Measurements from ENCODE around the gene ITGBL1.
"Not testable (repeated sequence)": the region's sequence is repeated elsewhere in the genome, so short reads cannot be mapped to it uniquely, and the experiment has no call there.

Gene ITGBL1

GRCh38 chr13:101536079-101536478 lies 83.6 kb downstream of the ITGBL1 start:
- Mint-ChIP-seq H3K36me3 (ENCODE audit: low read depth) (no peaks in the 10 kb centered on the region), H3K4me1 (no peaks in the 10 kb centered on the region)

GRCh38 chr13:101544544-101544943 lies 92.1 kb downstream of the ITGBL1 start:
- H3K9me3 Mint-ChIP-seq: peaks cover 28% of the 10 kb centered on the region

More at GRCh38 chr13:101536079-101536478, 83.6 kb downstream of the ITGBL1 start:
- H3K27ac Mint-ChIP-seq: no peak overlapping the region
- H3K4me3 Mint-ChIP-seq: no peak overlapping the region
- H3K27me3 Mint-ChIP-seq (ENCODE audit: low read depth, poor library complexity): no peaks in the 10 kb centered on the region
- DNase-seq: no peak
- H3K9me3 Mint-ChIP-seq: peaks cover 5% of the 10 kb centered on the region
- TF ChIP-seq CTCF (IDR thresholded peaks at IDR 0.05): no peak

GRCh38 chr13:101544979-101545378 lies 92.5 kb downstream of the ITGBL1 start:
- Mint-ChIP-seq H3K4me3 (no peak overlapping the region), H3K36me3 (ENCODE audit: low read depth) (no peaks in the 10 kb centered on the region), H3K9me3 (peaks cover 28% of the 10 kb centered on the region), H3K27me3 (ENCODE audit: low read depth, poor library complexity) (no peaks in the 10 kb centered on the region), H3K27ac (no peak overlapping the region), H3K4me1 (peaks cover 4% of the 10 kb centered on the region)
- DNase-seq: no peak
- TF ChIP-seq CTCF (IDR thresholded peaks at IDR 0.05): no peak

More at GRCh38 chr13:101544544-101544943, 92.1 kb downstream of the ITGBL1 start:
- H3K36me3 Mint-ChIP-seq (ENCODE audit: low read depth); H3K4me1 Mint-ChIP-seq; H3K4me3 Mint-ChIP-seq; H3K27me3 Mint-ChIP-seq (ENCODE audit: low read depth, poor library complexity); H3K27ac Mint-ChIP-seq; DNase-seq: not testable (repeated sequence)

- DNase-seq: no peak
- TF ChIP-seq CTCF (IDR thresholded peaks at IDR 0.05): no peak
- Mint-ChIP-seq H3K27ac (no peak overlapping the region), H3K4me1 (peaks cover 9% of the 10 kb centered on the region), H3K27me3 (ENCODE audit: low read depth, poor library complexity) (no peaks in the 10 kb centered on the region), H3K4me3 (no peak overlapping the region), H3K9me3 (peaks cover 25% of the 10 kb centered on the region), H3K36me3 (ENCODE audit: low read depth) (no peaks in the 10 kb centered on the region)
Measured at GRCh38 chr13:101545521-101545920, 93.0 kb downstream of the ITGBL1 start.

- Mint-ChIP-seq H3K27me3 (ENCODE audit: low read depth, poor library complexity) (no peaks in the 10 kb centered on the region), H3K36me3 (ENCODE audit: low read depth) (no peaks in the 10 kb centered on the region), H3K27ac (no peak overlapping the region), H3K4me3 (no peak overlapping the region), H3K9me3 (no peaks in the 10 kb centered on the region), H3K4me1 (peaks cover 36% of the 10 kb centered on the region)
- no peak for TF ChIP-seq CTCF (IDR thresholded peaks at IDR 0.05)
- no peak for DNase-seq
Measured at GRCh38 chr13:101552286-101552685, 99.8 kb downstream of the ITGBL1 start.

GRCh38 chr13:101552786-101553185 lies 100.3 kb downstream of the ITGBL1 start:
- TF ChIP-seq CTCF (IDR thresholded peaks at IDR 0.05): no peak
- Mint-ChIP-seq H3K27ac (peak overlapping the region; percentile 8), H3K4me1 (peaks cover 36% of the 10 kb centered on the region), H3K36me3 (ENCODE audit: low read depth) (no peaks in the 10 kb centered on the region), H3K9me3 (no peaks in the 10 kb centered on the region), H3K27me3 (ENCODE audit: low read depth, poor library complexity) (no peaks in the 10 kb centered on the region), H3K4me3 (no peak overlapping the region)
- DNase-seq: no peak

All from nephron progenitor cell (in vitro differentiated cells).